ENCODE measurements around the gene GLYR1.
A peak's percentile ranks its signal among the peaks of the same experiment; 100 is the strongest.

The GLYR1 gene

DNA sequence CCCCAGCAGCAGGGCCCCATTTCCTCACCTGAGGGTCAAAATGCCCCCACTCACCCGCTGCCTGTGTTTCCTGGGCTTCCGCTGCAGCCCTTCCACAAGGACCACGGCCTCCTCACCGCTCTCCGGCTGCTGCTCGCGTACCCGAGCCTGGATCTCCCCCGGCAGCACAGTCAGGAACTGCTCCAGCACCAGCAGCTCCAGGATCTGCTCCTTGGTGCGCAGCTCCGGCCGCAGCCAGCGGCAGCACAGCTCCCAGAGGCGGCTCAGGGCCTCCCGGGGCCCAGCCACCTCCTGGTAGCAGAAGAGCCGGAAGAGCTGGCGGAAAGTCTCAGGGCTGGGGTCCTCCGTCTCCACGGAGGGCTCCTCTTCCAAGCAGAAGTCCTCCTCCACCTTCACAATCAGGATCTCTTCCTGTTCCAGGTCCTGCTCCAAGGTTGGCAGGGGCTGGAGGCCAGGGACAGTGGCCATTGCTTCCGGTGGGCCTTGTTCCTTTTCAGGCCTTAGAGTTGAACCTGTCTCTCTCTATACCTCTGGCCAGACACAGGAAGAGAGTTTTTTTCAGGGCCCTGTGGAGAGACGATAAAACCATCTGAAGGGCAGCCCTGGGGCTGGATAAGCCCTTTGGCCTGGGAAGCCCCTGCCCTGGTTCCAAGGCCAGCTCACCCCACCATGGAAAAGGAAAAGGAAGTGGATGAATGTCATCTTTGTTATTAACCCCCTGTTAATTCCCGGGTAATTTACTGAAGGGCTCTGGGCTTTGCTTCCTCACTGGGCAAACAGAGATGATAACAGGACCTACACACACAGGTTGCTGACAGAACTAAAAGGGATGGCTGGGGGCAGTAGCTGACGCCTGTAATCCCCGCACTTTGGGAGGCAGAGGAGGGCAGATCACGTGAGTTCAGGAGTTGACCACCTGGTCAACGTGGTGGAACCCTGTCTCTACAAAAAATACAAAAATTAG, 81.3 kb downstream of the GLYR1 start:
- peaks cover 25% of the 10 kb centered on the region for H3K4me1 Mint-ChIP-seq
- H3K9me3 Mint-ChIP-seq, result no peaks in the 10 kb centered on the region
- no peak for DNase-seq
- peak overlapping the region; percentile 88 for H3K4me3 Mint-ChIP-seq
- peak overlapping the region; percentile 91 for H3K27ac Mint-ChIP-seq
- H3K27me3 Mint-ChIP-seq (ENCODE audit: low read depth, poor library complexity), result no peaks in the 10 kb centered on the region
- peaks cover 9% of the 10 kb centered on the region for H3K36me3 Mint-ChIP-seq (ENCODE audit: low read depth)
- no peak for TF ChIP-seq CTCF (IDR thresholded peaks at IDR 0.05)

DNA sequence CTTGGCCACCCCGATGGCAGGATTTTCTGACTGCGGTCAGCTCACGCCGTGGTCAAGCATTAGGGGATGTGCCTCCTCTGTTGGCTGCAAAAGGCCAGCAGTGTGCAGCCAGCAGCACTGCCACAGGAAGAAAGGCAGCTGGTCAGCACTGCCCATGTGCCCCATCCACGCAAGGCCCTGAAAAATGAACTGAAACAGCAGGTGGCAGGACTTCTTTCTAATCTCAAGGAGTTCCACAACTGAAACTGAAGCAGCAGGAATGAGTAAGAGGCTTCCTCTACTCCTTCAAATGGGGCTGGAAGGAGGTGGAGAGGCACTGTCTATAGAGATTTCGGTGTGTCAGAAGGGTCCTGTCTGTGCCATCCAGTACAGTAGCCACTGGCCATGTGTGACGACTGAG, 83.3 kb downstream of the GLYR1 start:
- DNase-seq, result no peak
- Mint-ChIP-seq H3K4me3 (peak overlapping the region; percentile 23), H3K27ac (no peak overlapping the region), H3K9me3 (no peaks in the 10 kb centered on the region), H3K4me1 (peaks cover 18% of the 10 kb centered on the region), H3K27me3 (ENCODE audit: low read depth, poor library complexity) (no peaks in the 10 kb centered on the region), H3K36me3 (ENCODE audit: low read depth) (peaks cover 24% of the 10 kb centered on the region)
- no peak for TF ChIP-seq CTCF (IDR thresholded peaks at IDR 0.05)

DNA sequence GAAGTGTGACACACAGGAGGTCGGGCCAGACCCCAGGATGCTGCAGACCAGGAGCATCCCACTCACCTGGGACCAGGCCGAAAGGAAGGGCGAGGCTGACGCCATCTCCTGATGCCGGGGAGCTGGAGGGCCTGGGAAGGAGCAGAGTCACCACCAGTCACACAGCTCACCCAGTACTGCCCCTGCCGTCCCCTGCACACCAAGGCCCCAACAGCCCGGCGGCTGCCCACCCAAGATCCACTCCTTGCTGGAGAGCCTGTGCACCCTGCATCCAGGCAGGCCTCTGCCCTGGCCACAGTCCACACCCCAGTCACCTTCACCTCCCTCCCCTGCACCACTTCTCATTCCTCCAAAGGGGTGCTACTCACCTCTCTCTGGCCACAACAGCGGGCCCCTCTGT, 84.9 kb downstream of the GLYR1 start:
- Mint-ChIP-seq H3K27ac (no peak overlapping the region), H3K4me3 (no peak overlapping the region), H3K4me1 (peaks cover 11% of the 10 kb centered on the region), H3K27me3 (ENCODE audit: low read depth, poor library complexity) (no peaks in the 10 kb centered on the region), H3K36me3 (ENCODE audit: low read depth) (peaks cover 34% of the 10 kb centered on the region), H3K9me3 (no peaks in the 10 kb centered on the region)
- no peak for DNase-seq
- TF ChIP-seq CTCF (IDR thresholded peaks at IDR 0.05), result no peak

GRCh38 chr16:4760221-4760910, 86.7 kb downstream of the GLYR1 start:
- Mint-ChIP-seq H3K9me3 (peaks cover 7% of the 10 kb centered on the region), H3K27ac (no peak overlapping the region), H3K36me3 (ENCODE audit: low read depth) (peaks cover 52% of the 10 kb centered on the region), H3K4me1 (no peaks in the 10 kb centered on the region), H3K4me3 (no peak overlapping the region), H3K27me3 (ENCODE audit: low read depth, poor library complexity) (no peaks in the 10 kb centered on the region)
- TF ChIP-seq CTCF (IDR thresholded peaks at IDR 0.05), result no peak
- DNase-seq, result no peak

DNA sequence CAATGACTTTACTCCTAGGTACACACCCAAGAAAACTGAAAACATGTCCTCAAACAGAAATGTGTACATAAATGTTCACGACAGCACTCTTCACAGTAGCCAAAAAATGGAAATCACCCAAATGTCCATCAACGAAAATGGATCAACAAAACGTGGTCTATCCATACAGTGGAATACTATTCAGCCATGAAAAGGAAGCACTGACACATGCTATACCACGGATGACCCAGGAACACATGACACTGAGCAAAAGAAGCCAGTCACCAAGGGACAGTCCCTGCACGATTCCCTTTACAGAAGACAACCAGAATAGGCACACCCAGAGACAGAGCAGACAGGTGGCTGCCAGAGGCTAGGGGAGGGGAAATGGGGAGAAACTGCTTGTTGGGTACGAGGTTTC, 91.4 kb downstream of the GLYR1 start:
- peaks cover 71% of the 10 kb centered on the region for H3K36me3 Mint-ChIP-seq (ENCODE audit: low read depth)
- no peaks in the 10 kb centered on the region for H3K4me1 Mint-ChIP-seq
- H3K27ac Mint-ChIP-seq, result no peak overlapping the region
- H3K4me3 Mint-ChIP-seq, result no peak overlapping the region
- H3K27me3 Mint-ChIP-seq (ENCODE audit: low read depth, poor library complexity), result no peaks in the 10 kb centered on the region
- no peak for TF ChIP-seq CTCF (IDR thresholded peaks at IDR 0.05)
- peaks cover 9% of the 10 kb centered on the region for H3K9me3 Mint-ChIP-seq
- no peak for DNase-seq

Measured in nephron progenitor cell (in vitro differentiated cells).